WTC11 (cell line): ENCODE measurements around the gene RBP7. TPM values are rescaled to one million over a fixed set of nuclear protein-coding genes. Genes with fewer than 3 reads are reported as not detected.

Experiments used
- ATAC-seq: fragments of 200-7000 bp; cut with Tn5 transposase; 2 replicates; pipeline ENCODE4 v1.10.0; 2021; ENCODE audit warnings: mild to moderate bottlenecking, moderate library complexity
- CTCF ChIA-PET: fragments of 300-600 bp; sonication (Branson Sonifier 250); formaldehyde crosslinking; loops from one replicate; lab custom pipeline; 2021; ENCODE audit warnings: antibody characterized with exemption; lab: Charles Lee
- POLR2A ChIA-PET: fragments of 350-600 bp; sonication (Branson Sonifier 250); formaldehyde crosslinking; loops from one replicate; lab custom pipeline; 2021; ENCODE audit warnings: antibody characterized with exemption; lab: Charles Lee
- DNase-seq: peaks from one replicate; pipeline ENCODE4 v3.0.0; 2021; ENCODE audit warnings: low spot score
- H3K27ac Mint-ChIP-seq: 2 replicates; pipeline ENCODE4 v1.8.0; 2021; ENCODE audit warnings: mixed read lengths
- H3K27me3 Mint-ChIP-seq: 2 replicates; pipeline ENCODE4 v1.8.0; 2021; ENCODE audit warnings: low read depth, mild to moderate bottlenecking, moderate library complexity, mixed read lengths
- H3K36me3 Mint-ChIP-seq: 2 replicates; pipeline ENCODE4 v1.8.0; 2021; ENCODE audit warnings: mixed read lengths
- H3K4me1 Mint-ChIP-seq: 2 replicates; pipeline ENCODE4 v1.8.0; 2022; ENCODE audit warnings: mixed read lengths
- H3K4me3 Mint-ChIP-seq: 2 replicates; pipeline ENCODE4 v1.8.0; 2021; ENCODE audit warnings: mild to moderate bottlenecking, moderate library complexity, mixed read lengths
- H3K9me3 Mint-ChIP-seq: 2 replicates; pipeline ENCODE4 v1.8.0; 2021; ENCODE audit warnings: mixed read lengths
- AR ChIP-seq: fragments of 250-450 bp; sonication (Bioruptor Pico); IDR thresholded peaks from 2 replicates; pipeline ENCODE4 v1.9.0; 2021; ENCODE audit warnings: mild to moderate bottlenecking
- CBFB ChIP-seq: sonication (generic); formaldehyde crosslinking; IDR thresholded peaks from 2 replicates; pipeline ENCODE4 v1.8.1; 2022; ENCODE audit warnings: mild to moderate bottlenecking, low read depth, missing genetic modification reagents
- ESRRA ChIP-seq: sonication (generic); formaldehyde crosslinking; IDR thresholded peaks from 2 replicates; pipeline ENCODE4 v1.8.1; 2022; ENCODE audit warnings: mild to moderate bottlenecking, missing genetic modification reagents, borderline replicate concordance
- GABPB1 ChIP-seq: sonication (generic); formaldehyde crosslinking; IDR thresholded peaks from 2 replicates; pipeline ENCODE4 v1.8.1; 2023; ENCODE audit warnings: mild to moderate bottlenecking, missing genetic modification reagents
- JAZF1 ChIP-seq: fragments of 250-450 bp; sonication (Bioruptor Pico); IDR thresholded peaks from 2 replicates; pipeline ENCODE4 v1.9.0; 2021; ENCODE audit warnings: moderate library complexity, mild to moderate bottlenecking, inconsistent platforms
- MAX ChIP-seq: sonication (generic); formaldehyde crosslinking; IDR thresholded peaks from 2 replicates; pipeline ENCODE4 v1.8.0; 2022; ENCODE audit warnings: mild to moderate bottlenecking, missing genetic modification reagents
- MLX ChIP-seq: sonication (generic); formaldehyde crosslinking; IDR thresholded peaks from 2 replicates; pipeline ENCODE4 v1.8.1; 2023; ENCODE audit warnings: mild to moderate bottlenecking, missing genetic modification reagents, moderate library complexity
- NFE2L1 ChIP-seq: sonication (generic); formaldehyde crosslinking; IDR thresholded peaks from 2 replicates; pipeline ENCODE4 v1.8.1; 2023; ENCODE audit warnings: missing genetic modification reagents
- NR3C1 ChIP-seq: sonication (generic); formaldehyde crosslinking; conservative IDR thresholded peaks from 2 replicates; pipeline ENCODE4 v1.8.1; 2023; ENCODE audit warnings: low read depth, mild to moderate bottlenecking, missing genetic modification reagents
- SMAD3 ChIP-seq: sonication (generic); formaldehyde crosslinking; IDR thresholded peaks from 2 replicates; pipeline ENCODE4 v1.8.0; 2022; ENCODE audit warnings: missing genetic modification reagents, mild to moderate bottlenecking, borderline replicate concordance
- TCF7 ChIP-seq: sonication (generic); formaldehyde crosslinking; IDR thresholded peaks from 2 replicates; pipeline ENCODE4 v1.8.0; 2022; ENCODE audit warnings: mild to moderate bottlenecking, low read depth, missing genetic modification reagents, moderate library complexity
- ZBTB21 ChIP-seq: sonication (generic); formaldehyde crosslinking; IDR thresholded peaks from 2 replicates; pipeline ENCODE4 v1.8.1; 2023; ENCODE audit warnings: mild to moderate bottlenecking, missing genetic modification reagents, borderline replicate concordance
- ZMAT4 ChIP-seq: fragments of 250-450 bp; sonication (Bioruptor Pico); IDR thresholded peaks from 2 replicates; pipeline ENCODE4 v1.9.0; 2021; ENCODE audit warnings: mild to moderate bottlenecking
- total RNA-seq: library from RNA; stranded (reverse); gene quantifications from 3 replicates; pipeline ENCODE4 v1.2.3, GENCODE V29; 2021
- TF ChIP-seq, protein P1 (sequence below): sonication (generic); formaldehyde crosslinking; IDR thresholded peaks from 2 replicates; pipeline ENCODE4 v1.8.1; 2022; ENCODE audit warnings: low read depth, missing genetic modification reagents, borderline replicate concordance
- TF ChIP-seq, protein P2 (sequence below): sonication (generic); formaldehyde crosslinking; IDR thresholded peaks from 2 replicates; pipeline ENCODE4 v1.8.1; 2022; ENCODE audit warnings: mild to moderate bottlenecking, moderate library complexity, missing genetic modification reagents
- TF ChIP-seq, protein P3 (sequence below): fragments of 250-450 bp; sonication (Bioruptor Pico); IDR thresholded peaks from 2 replicates; pipeline ENCODE4 v1.9.0; 2021; ENCODE audit warnings: moderate library complexity, mild to moderate bottlenecking, inconsistent platforms, borderline replicate concordance
- TF ChIP-seq, protein P4 (sequence below): sonication (generic); formaldehyde crosslinking; IDR thresholded peaks from 2 replicates; pipeline ENCODE4 v1.8.1; 2022; ENCODE audit warnings: missing genetic modification reagents, borderline replicate concordance
- TF ChIP-seq, protein P5 (sequence below): sonication (generic); formaldehyde crosslinking; IDR thresholded peaks from 2 replicates; pipeline ENCODE4 v1.8.0; 2023; ENCODE audit warnings: missing genetic modification reagents, mild to moderate bottlenecking, borderline replicate concordance
- TF ChIP-seq, protein P6 (sequence below): sonication (generic); formaldehyde crosslinking; IDR thresholded peaks from 2 replicates; pipeline ENCODE4 v1.8.1; 2023; ENCODE audit warnings: mild to moderate bottlenecking, missing genetic modification reagents, moderate library complexity

The RBP7 gene
- total RNA-seq, 1 experiment from 2014 or later = 3.2 TPM

DNA sequence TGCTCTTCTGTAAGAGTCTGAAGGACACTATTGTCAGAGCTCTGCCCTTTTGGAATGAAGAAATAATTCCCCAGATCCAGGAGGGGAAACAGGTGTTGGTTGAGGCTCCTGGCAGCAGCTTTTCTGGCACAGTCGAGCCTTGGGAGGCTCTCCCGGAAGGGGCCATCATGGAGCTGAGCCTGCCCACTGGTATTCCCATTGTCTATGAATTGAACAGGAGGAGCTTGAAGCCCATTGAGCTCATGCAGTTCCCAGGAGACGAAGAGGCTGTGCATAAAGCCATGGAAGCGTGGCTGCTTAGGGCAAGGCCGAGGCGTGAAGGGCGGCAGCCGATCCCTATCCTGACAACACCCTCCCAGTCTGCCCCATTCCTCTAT lies 62.3 kb downstream of the RBP7 start:
- no peak overlapping the region for H3K4me3 Mint-ChIP-seq
- ChIA-PET CTCF (no interaction called here), POLR2A (no interaction called here)
- H3K9me3 Mint-ChIP-seq = no peaks in the 10 kb centered on the region
- H3K27me3 Mint-ChIP-seq = no peaks in the 10 kb centered on the region
- DNase-seq = no peak
- no peaks in the 10 kb centered on the region for H3K36me3 Mint-ChIP-seq
- TF ChIP-seq, protein P1, sequence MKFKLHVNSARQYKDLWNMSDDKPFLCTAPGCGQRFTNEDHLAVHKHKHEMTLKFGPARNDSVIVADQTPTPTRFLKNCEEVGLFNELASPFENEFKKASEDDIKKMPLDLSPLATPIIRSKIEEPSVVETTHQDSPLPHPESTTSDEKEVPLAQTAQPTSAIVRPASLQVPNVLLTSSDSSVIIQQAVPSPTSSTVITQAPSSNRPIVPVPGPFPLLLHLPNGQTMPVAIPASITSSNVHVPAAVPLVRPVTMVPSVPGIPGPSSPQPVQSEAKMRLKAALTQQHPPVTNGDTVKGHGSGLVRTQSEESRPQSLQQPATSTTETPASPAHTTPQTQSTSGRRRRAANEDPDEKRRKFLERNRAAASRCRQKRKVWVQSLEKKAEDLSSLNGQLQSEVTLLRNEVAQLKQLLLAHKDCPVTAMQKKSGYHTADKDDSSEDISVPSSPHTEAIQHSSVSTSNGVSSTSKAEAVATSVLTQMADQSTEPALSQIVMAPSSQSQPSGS = no peak
- TF ChIP-seq SMAD3 (CRISPR knock-in tag) (no peak), JAZF1 (CRISPR knock-in tag) (no peak), AR (CRISPR knock-in tag) (no peak), NFE2L1 (CRISPR knock-in tag) (no peak), ZBTB21 (CRISPR knock-in tag) (no peak), MAX (CRISPR knock-in tag) (no peak), GABPB1 (no peak), TCF7 (CRISPR knock-in tag) (no peak), NR3C1 (CRISPR knock-in tag) (no peak), ESRRA (no peak), CBFB (CRISPR knock-in tag) (no peak), ZMAT4 (no peak), MLX (CRISPR knock-in tag) (no peak)
- TF ChIP-seq, protein P2, sequence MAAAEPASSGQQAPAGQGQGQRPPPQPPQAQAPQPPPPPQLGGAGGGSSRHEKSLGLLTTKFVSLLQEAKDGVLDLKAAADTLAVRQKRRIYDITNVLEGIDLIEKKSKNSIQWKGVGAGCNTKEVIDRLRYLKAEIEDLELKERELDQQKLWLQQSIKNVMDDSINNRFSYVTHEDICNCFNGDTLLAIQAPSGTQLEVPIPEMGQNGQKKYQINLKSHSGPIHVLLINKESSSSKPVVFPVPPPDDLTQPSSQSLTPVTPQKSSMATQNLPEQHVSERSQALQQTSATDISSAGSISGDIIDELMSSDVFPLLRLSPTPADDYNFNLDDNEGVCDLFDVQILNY (CRISPR knock-in tag) = no peak
- TF ChIP-seq, protein P3, sequence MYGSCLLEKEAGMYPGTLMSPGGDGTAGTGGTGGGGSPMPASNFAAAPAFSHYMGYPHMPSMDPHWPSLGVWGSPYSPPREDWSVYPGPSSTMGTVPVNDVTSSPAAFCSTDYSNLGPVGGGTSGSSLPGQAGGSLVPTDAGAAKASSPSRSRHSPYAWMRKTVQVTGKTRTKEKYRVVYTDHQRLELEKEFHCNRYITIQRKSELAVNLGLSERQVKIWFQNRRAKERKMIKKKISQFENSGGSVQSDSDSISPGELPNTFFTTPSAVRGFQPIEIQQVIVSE (CRISPR knock-in tag) = no peak
- TF ChIP-seq, protein P4, sequence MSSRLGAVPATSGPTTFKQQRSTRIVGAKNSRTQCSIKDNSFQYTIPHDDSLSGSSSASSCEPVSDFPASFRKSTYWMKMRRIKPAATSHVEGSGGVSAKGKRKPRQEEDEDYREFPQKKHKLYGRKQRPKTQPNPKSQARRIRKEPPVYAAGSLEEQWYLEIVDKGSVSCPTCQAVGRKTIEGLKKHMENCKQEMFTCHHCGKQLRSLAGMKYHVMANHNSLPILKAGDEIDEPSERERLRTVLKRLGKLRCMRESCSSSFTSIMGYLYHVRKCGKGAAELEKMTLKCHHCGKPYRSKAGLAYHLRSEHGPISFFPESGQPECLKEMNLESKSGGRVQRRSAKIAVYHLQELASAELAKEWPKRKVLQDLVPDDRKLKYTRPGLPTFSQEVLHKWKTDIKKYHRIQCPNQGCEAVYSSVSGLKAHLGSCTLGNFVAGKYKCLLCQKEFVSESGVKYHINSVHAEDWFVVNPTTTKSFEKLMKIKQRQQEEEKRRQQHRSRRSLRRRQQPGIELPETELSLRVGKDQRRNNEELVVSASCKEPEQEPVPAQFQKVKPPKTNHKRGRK = no peak
- TF ChIP-seq, protein P5, sequence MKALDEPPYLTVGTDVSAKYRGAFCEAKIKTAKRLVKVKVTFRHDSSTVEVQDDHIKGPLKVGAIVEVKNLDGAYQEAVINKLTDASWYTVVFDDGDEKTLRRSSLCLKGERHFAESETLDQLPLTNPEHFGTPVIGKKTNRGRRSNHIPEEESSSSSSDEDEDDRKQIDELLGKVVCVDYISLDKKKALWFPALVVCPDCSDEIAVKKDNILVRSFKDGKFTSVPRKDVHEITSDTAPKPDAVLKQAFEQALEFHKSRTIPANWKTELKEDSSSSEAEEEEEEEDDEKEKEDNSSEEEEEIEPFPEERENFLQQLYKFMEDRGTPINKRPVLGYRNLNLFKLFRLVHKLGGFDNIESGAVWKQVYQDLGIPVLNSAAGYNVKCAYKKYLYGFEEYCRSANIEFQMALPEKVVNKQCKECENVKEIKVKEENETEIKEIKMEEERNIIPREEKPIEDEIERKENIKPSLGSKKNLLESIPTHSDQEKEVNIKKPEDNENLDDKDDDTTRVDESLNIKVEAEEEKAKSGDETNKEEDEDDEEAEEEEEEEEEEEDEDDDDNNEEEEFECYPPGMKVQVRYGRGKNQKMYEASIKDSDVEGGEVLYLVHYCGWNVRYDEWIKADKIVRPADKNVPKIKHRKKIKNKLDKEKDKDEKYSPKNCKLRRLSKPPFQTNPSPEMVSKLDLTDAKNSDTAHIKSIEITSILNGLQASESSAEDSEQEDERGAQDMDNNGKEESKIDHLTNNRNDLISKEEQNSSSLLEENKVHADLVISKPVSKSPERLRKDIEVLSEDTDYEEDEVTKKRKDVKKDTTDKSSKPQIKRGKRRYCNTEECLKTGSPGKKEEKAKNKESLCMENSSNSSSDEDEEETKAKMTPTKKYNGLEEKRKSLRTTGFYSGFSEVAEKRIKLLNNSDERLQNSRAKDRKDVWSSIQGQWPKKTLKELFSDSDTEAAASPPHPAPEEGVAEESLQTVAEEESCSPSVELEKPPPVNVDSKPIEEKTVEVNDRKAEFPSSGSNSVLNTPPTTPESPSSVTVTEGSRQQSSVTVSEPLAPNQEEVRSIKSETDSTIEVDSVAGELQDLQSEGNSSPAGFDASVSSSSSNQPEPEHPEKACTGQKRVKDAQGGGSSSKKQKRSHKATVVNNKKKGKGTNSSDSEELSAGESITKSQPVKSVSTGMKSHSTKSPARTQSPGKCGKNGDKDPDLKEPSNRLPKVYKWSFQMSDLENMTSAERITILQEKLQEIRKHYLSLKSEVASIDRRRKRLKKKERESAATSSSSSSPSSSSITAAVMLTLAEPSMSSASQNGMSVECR (CRISPR knock-in tag) = no peak
- TF ChIP-seq, protein P6, sequence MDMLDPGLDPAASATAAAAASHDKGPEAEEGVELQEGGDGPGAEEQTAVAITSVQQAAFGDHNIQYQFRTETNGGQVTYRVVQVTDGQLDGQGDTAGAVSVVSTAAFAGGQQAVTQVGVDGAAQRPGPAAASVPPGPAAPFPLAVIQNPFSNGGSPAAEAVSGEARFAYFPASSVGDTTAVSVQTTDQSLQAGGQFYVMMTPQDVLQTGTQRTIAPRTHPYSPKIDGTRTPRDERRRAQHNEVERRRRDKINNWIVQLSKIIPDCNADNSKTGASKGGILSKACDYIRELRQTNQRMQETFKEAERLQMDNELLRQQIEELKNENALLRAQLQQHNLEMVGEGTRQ (CRISPR knock-in tag) = no peak
- peak overlapping the region; percentile 37; the same call in 1 of the 2 replicates for H3K27ac Mint-ChIP-seq
- peaks cover 18% of the 10 kb centered on the region for H3K4me1 Mint-ChIP-seq
- ATAC-seq = peak; percentile 50
